ENCODE measurements around the gene LILRA6.

DNA sequence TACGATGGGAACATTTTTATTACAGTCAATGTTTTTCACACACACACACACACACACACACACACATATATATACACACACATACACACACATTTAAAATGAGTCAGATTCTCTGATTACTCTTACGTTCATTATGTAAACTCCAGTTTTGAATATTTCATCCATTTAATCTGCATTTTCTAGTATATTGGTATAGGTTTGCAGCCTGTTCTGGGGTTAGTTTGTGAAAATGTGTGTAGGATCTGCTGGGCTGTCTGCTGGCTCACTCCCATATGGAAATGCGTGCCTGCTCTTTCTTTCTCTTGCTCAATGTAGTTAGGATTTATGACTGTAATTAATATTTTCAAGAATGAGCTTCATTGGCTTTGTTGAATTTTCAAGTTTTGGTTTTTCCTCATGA lies 31.2 kb upstream of the LILRA6 start:
- TF ChIP-seq POLR2AphosphoS5 (IDR thresholded peaks at IDR 0.05; ENCODE audit: borderline replicate concordance, low read depth, low read length) (no peak), EZH2 (IDR thresholded peaks at IDR 0.05) (no peak)
